Breast epithelium (tissue), 3 donors: Measurements from ENCODE around the gene ASAP2.

Source experiments
- CTCF ChIP-seq, 3 donors: fragments of 450-650 bp; IDR thresholded peaks; one replicate each; pipeline ENCODE4 v1.5.1; 2016 to 2017; ENCODE audit warnings: antibody characterized with exemption in 3 of 3, mild to moderate bottlenecking in 3 of 3, moderate library complexity in 3 of 3
- POLR2A ChIP-seq: fragments of 450-650 bp; IDR thresholded peaks from one replicate; pipeline ENCODE4 v1.6.1; 2016; ENCODE audit warnings: antibody characterized with exemption, mild to moderate bottlenecking, moderate library complexity

GRCh38 chr2:9241233-9241632, 34.6 kb downstream of the ASAP2 start:
- TF ChIP-seq CTCF (IDR thresholded peaks at IDR 0.05) (no peak), POLR2A (no peak)
